SU-DHL-6 (cell line): ENCODE results near the gene JCAD.

ENCODE experiments used
- EZH2phosphoT487 ChIP-seq: fragments of 200-600 bp; sonication (generic), shearing (Covaris generic); conservative IDR thresholded peaks from 2 replicates; pipeline ENCODE4 v1.6.1; 2018; ENCODE audit warnings: mild to moderate bottlenecking, antibody characterized with exemption, low read length, moderate library complexity, mixed read lengths
- TF ChIP-seq, protein P1 (sequence below): fragments of 200-600 bp; sonication (generic); IDR thresholded peaks from one replicate; pipeline ENCODE4 v1.5.1; 2017; ENCODE audit warnings: antibody characterized with exemption, mild to moderate bottlenecking, low read length, moderate library complexity; ENCODE audit not compliant: insufficient read depth, poor library complexity, severe bottlenecking

GRCh38 chr10:30027057-30028005, 32.1 kb downstream of the JCAD start:
- TF ChIP-seq, protein P1, sequence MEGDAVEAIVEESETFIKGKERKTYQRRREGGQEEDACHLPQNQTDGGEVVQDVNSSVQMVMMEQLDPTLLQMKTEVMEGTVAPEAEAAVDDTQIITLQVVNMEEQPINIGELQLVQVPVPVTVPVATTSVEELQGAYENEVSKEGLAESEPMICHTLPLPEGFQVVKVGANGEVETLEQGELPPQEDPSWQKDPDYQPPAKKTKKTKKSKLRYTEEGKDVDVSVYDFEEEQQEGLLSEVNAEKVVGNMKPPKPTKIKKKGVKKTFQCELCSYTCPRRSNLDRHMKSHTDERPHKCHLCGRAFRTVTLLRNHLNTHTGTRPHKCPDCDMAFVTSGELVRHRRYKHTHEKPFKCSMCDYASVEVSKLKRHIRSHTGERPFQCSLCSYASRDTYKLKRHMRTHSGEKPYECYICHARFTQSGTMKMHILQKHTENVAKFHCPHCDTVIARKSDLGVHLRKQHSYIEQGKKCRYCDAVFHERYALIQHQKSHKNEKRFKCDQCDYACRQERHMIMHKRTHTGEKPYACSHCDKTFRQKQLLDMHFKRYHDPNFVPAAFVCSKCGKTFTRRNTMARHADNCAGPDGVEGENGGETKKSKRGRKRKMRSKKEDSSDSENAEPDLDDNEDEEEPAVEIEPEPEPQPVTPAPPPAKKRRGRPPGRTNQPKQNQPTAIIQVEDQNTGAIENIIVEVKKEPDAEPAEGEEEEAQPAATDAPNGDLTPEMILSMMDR: no peak
- TF ChIP-seq EZH2phosphoT487: no peak
